Hepatocyte (in vitro differentiated cells): ENCODE results near the gene AP1S3.

Experiments
- CTCF ChIP-seq: fragments of 200-600 bp; sonication (generic); IDR thresholded peaks from 2 replicates; pipeline ENCODE4 v1.5.1; 2016; ENCODE audit warnings: antibody characterized with exemption, mild to moderate bottlenecking; ENCODE audit not compliant: poor library complexity
- EZH2 ChIP-seq: fragments of 200-600 bp; sonication (generic); IDR thresholded peaks from 2 replicates; pipeline ENCODE4 v1.6.1; 2016; ENCODE audit warnings: antibody characterized with exemption, mild to moderate bottlenecking, borderline replicate concordance

- no peak for TF ChIP-seq CTCF
- TF ChIP-seq EZH2 = no peak
Observed at GRCh38 chr2:223819891-223820290, 17.5 kb downstream of the AP1S3 start.
